HG03558 (cell line): ENCODE data around the gene KLK3.
"Not testable (repeated sequence)": the region's sequence is repeated elsewhere in the genome, so short reads cannot be mapped to it uniquely, and the experiment has no call there.

Source experiments
- ATAC-seq: cut with Tn5 transposase; IDR thresholded peaks from one replicate; pipeline ENCODE4 v1.9.1; 2021; ENCODE audit warnings: moderate number of reproducible peaks; ENCODE audit not compliant: unreplicated experiment; ENCODE audit errors: extremely low read depth

KLK3 gene

GRCh38 chr19:50854636-50855410, at the start of gene KLK3:
Gene KLK3, plus strand, starts transcription at chr19:50854915. Its CDS starts 41 bp downstream, at chr19:50854956.
- ATAC-seq, result no peak

DNA sequence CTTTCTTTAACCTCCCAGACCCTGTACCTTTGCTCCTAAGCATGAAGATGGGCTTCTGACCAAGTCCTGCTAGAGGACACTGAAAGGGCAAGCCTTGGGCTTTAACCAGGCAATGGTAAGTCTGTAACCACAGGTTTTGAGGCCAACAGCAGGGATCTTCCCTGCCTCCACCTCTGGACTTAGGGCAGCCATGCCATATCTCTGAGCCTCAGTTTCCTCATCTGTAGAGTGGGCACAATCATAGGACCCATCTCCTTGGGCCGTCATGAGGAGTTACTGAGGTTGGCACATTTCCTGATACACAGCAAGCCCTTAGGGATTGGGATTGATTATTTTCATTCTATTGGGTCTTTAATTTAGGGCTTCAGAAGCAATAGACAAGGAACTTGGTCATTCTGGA, 45.9 kb upstream of the KLK3 start:
- no peak for ATAC-seq

DNA sequence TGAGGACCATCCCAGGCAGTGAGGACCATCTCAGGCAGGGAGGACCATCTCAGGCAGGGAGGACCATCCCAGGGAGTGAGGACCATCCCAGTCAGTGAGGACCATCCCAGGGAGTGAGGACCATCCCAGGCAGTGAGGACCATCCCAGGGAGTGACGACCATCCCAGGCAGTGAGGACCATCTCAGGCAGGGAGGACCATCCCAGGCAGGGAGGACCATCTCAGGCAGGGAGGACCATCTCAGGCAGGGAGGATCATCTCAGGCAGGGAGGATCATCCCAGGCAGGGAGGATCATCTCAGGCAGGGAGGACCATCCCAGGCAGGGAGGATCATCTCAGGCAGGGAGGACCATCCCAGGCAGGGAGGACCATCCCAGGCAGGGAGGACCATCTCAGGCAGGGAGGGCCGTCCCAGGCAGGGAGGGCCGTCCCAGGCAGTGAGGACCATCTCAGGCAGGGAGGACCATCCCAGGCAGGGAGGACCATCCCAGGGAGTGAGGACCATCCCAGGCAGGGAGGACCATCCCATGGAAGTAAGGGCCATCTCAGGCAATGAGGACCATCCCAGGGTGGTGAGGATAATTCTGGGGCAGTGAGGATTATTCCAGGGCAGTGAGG, 43.0 kb upstream of the KLK3 start:
- ATAC-seq, result not testable (repeated sequence)

- ATAC-seq, result no peak
Measured at GRCh38 chr19:50812474-50812873, 42.2 kb upstream of the KLK3 start.

DNA sequence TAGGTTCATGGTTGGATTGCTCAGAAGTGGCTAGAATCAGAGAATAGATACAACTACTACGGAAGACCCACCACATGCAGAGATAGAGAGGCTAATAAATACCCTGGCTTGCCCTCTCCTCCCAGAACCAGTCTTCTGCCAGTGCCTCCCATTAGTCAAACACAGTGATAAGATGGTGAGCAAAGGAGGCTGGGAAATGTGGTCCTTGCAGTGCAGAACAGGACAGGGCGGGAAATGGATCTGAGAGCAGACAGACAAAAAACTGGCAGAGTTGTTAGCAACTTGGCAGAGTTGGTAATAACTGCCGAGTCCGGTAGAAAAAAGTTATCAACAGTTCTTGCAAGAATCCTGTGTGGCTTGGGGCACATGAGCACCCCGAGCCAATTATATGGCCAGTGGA, 39.8 kb upstream of the KLK3 start:
- ATAC-seq, result no peak

- no peak for ATAC-seq
Measured at GRCh38 chr19:50815439-50815838, 39.3 kb upstream of the KLK3 start.

DNA sequence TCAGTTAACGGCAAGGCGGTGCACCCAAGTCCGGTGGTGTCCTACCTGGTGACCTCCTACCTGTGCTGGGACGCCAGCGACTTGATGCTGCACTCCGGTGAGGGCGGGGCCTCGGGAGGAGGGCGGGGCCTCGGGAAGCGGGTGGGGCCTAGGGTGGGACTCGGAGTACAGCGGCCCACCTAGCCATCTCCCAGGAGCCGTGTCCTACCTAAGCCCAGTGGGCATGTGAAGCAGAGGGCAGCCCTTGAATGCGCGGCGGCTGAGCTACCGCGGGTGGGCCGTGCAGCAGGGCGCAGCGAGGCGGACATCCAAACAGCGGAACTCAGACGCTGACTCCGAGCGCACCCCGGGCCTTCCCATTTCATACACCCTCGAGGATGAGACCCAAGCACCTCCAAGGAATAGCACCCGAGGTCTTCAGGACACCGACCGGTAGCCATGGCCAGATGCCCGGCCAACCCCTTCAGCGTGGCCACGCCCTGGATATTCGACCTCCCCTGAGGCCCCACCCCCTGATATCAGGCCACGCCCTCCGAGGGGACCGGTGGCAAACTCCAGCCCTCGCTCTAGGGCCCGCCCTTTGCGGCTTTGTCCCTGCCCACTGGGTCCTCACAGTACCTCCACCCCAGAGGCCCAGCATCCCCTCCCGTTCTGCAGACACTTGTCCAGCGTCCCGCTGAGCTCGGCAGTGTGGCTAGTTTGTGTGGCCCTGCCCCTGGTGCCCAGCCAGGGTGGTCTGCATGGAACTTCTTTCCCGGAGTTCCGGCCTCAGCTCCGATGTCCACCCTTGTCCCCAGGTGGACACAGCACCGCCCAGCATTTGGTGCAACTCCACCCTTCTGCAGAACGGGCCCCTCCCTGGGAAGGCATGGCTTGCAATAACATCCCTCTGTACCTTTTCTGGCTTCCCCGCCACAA, 36.5 kb upstream of the KLK3 start:
- no peak for ATAC-seq

GRCh38 chr19:50818859-50819472, 35.7 kb upstream of the KLK3 start:
- no peak for ATAC-seq

DNA sequence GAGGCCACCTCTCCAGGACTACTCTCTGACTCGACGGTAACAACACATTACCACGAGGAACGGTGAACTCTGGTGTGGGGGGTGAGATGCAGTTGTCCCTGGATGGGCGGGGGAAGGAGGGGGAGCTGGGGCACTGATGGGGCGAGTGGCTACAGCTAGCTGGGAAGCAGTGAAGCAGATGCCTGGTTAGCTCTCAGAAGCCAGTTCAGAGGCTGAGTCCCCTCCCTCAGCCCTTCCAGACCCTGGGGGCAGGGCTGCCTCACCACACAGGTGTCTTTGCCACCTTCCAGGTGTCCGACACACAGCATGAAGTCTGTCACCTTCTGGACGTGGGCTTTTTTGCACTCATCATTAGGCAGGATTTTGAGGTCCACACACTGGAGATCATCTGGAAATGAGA, 35.1 kb upstream of the KLK3 start:
- no peak for ATAC-seq

DNA sequence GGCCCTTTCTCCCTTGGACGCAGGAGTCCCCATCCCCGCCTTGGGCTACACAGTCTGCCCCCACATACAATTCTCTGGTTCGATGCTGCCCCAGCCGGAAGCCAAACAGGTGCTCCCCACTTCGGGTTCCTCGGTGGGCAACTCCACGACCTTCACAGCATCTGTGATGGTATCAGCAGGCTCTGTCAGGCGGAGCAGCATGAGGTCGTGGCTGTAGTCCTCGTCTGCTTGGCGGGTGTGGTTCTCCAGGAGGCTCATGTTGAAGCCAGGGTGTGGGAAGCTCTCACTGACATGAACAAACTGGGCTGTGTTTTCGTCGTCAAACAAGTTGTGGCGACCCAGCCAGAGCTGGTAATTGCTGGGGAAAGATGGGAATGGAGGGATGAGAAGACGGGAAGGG, 34.6 kb upstream of the KLK3 start:
- no peak for ATAC-seq

GRCh38 chr19:50820549-50821247, 34.0 kb upstream of the KLK3 start:
- ATAC-seq, result no peak

- ATAC-seq, result no peak
Measured at GRCh38 chr19:50821248-50821612, 33.5 kb upstream of the KLK3 start.

DNA sequence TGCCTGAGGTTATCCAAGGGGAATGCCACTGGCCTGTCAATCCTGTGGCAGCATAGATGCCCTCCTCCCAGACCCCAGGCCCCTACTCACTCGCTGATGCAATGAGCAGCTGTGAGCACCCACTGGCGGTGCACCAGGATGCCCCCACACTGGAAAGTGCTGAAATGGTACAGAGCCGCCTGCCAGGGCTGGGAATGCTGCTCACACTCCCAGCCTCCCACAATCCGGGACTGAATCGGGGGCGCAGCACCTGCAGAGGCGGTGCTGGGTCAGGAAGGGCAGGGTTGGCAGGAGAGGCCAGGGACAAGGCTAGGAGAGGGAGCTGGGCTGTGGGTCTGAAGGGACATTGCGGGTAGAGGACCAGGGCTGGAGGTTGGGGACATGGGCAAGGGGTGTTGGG, 33.1 kb upstream of the KLK3 start:
- no peak for ATAC-seq

- ATAC-seq, result no peak
Measured at GRCh38 chr19:50822661-50823208, 32.0 kb upstream of the KLK3 start.

DNA sequence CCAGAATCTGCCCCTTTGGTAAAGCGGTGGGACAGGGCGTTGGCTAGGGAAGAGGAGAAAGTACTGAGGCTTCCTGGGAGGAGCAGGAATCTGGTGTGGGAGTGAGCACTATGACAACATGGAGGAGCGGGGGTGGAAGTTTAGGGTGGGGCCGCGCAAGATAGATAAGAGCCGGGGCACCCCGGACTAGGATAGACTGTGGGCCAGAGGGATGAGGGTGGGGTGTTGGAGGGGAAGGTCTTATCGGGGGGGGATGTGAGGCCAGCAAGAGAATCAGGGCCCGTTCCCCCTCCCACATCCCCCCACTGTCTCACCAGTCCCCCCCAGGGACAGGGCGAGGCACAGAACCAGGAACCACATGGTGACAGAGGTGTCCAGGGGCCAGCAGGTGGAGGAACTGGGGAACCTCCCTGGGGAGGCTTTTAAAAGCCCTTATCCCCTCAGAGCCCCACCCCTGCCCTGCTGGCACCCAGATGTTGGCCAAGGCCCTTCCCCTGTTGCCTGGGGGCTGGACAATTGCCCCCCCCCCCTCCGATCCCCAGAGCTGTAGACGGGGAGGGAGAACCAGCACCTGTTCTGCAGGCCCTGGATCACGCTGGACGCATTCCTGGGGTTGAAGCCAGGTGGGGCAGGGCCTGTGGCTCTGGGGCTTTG, 31.2 kb upstream of the KLK3 start, which contains the start of gene KLK1:
KLK1 (minus strand) TSS at position 399 of the 654 bp plus-strand sequence; CDS start at position 360, 39 bp downstream.
- ATAC-seq, result no peak

GRCh38 chr19:50826492-50827240, 28.0 kb upstream of the KLK3 start:
- ATAC-seq, result no peak

GRCh38 chr19:50827476-50827875, 27.2 kb upstream of the KLK3 start:
- no peak for ATAC-seq

DNA sequence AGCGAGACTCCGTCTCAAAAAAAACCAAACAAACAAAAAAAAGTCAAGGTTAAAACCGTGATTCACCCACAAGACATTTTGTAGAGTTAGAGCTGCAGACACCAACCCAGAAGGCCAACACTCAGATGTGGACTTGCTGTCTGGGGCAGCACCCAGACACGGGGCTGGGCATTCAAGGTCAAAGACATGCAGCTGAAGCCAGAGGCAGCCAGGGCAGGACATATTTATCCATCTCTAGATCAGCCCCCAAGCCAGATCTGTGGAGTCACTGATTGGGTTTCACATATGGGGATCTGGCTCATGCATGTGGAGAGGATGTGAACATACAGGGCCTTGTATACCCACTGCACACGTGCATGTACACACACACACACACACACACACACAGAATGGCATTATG, 24.9 kb upstream of the KLK3 start:
- ATAC-seq, result no peak
